Spleen (tissue), 11 donors: ENCODE data around the gene RIC8B. TPM values are rescaled to one million over a fixed set of nuclear protein-coding genes. Genes with fewer than 3 reads are reported as not detected.
A peak's percentile ranks its signal among the peaks of the same experiment; 100 is the strongest.

Experiments used
- DNase-seq: peaks from one replicate; pipeline ENCODE4 v3.0.0-alpha.2; 2020
- H3K27ac ChIP-seq, 8 donors: fragments of 200-600 bp; sonication (generic) in 7 of 8; 1 replicate in 4 of 8; 2 replicates in 4 of 8; pipeline versions ENCODE4 v1.5.0 to v1.8.0; 2016 to 2021; ENCODE audit warnings: inconsistent platforms in 4 of 8, mild to moderate bottlenecking in 4 of 8, moderate library complexity in 1 of 8
- H3K27me3 ChIP-seq, 7 donors: fragments of 200-600 bp; sonication (generic) in 6 of 7; replicated peaks in 1 of 7; 1 replicate in 4 of 7; 2 replicates in 3 of 7; pipeline versions ENCODE4 v1.5.0 to v1.8.0; 2016 to 2021; ENCODE audit warnings: inconsistent platforms in 3 of 7, mild to moderate bottlenecking in 1 of 7
- H3K36me3 ChIP-seq, 6 donors: fragments of 200-600 bp; sonication (generic) in 5 of 6; 1 replicate in 4 of 6; 2 replicates in 2 of 6; pipeline versions ENCODE4 v1.5.0 to v1.8.0; 2016 to 2021; ENCODE audit warnings: inconsistent platforms in 2 of 6
- H3K4me1 ChIP-seq, 6 donors: fragments of 200-600 bp; sonication (generic) in 5 of 6; 1 replicate in 3 of 6; 2 replicates in 3 of 6; pipeline versions ENCODE4 v1.5.0 to v1.8.0; 2016 to 2021; ENCODE audit warnings: inconsistent platforms in 3 of 6
- H3K4me3 ChIP-seq, 8 donors: fragments of 200-600 bp; sonication (generic) in 7 of 8; 1 replicate in 4 of 8; 2 replicates in 4 of 8; pipeline versions ENCODE4 v1.5.0 to v1.8.0; 2016 to 2021; ENCODE audit warnings: inconsistent platforms in 4 of 8, mild to moderate bottlenecking in 4 of 8, moderate library complexity in 2 of 8
- H3K9me3 ChIP-seq, 8 donors: fragments of 200-600 bp; sonication (generic) in 7 of 8; 1 replicate in 4 of 8; 2 replicates in 4 of 8; pipeline versions ENCODE4 v1.5.0 to v1.8.0; 2016 to 2021; ENCODE audit warnings: inconsistent platforms in 4 of 8
- CTCF ChIP-seq, 11 experiments: fragments of 200-600 bp in 7 of 11; fragments of 450-650 bp in 4 of 11; sonication (generic) in 4 of 11; IDR thresholded peaks in 8 of 11; conservative IDR thresholded peaks in 3 of 11; 1 replicate in 7 of 11; 2 replicates in 4 of 11; pipeline versions ENCODE4 v1.4.0 to v1.8.0; 2016 to 2021; ENCODE audit warnings: antibody characterized with exemption in 11 of 11, inconsistent platforms in 4 of 11, mild to moderate bottlenecking in 1 of 11
- POLR2A ChIP-seq, 3 donors: fragments of 450-650 bp; IDR thresholded peaks; one replicate each; pipeline ENCODE4 v1.5.1; 2017; ENCODE audit warnings: antibody characterized with exemption in 3 of 3, mild to moderate bottlenecking in 1 of 3
- POLR2AphosphoS5 ChIP-seq, 3 donors: sonication (generic); formaldehyde crosslinking; IDR thresholded peaks; one replicate each; pipeline ENCODE4 v1.5.1; 2017; ENCODE audit warnings: antibody characterized with exemption in 3 of 3
- WGBS, 5 donors: extraction: QIAGEN DNeasy Blood & Tissue Kit in 3 of 5; methylation state at CpG; one replicate each; pipeline versions ENCODE4 v1.1.5 to v1.1.7; 2013 to 2018; 5-methylcytosine and 5-hydroxymethylcytosine counted together
- intact Hi-C: fragments of 100-400 bp; cut with DNase I; formaldehyde crosslinking; loops from one replicate; pipeline ENCODE4 v1.15.0; 2023; ENCODE audit warnings: low total_unique reads
- polyA plus RNA-seq, 3 donors: library from polyadenylated mRNA; stranded (reverse); fragments of 200-250 nt; gene quantifications; one replicate each; pipeline ENCODE4 v1.2.1, GENCODE V29; 2013
- total RNA-seq, 7 donors: library from RNA; depleted of rRNA in 3 of 7; stranded (reverse); fragments of >200 nt in 3 of 7; fragmentation: NEBNext Ultra II Directional in 4 of 7; extraction: Animal tissue kit (Norgen Biotek cat#: 25700) in 4 of 7; gene quantifications; one replicate each; pipeline versions ENCODE4 v1.1.0 to v1.2.1, GENCODE V29; 2016 to 2021
- donor health status: healthy with polysubstance abuse.
- donor health status: DM: no; HTN: no; CAD: no; lungs with moderate emphysema.
- donor health status: DM: no; HTN: no; CAD: no.
- donor health status: Bipolar disorder and iron deficiency.
- donor health status: healthy.
- donor health status: DM: no; HTN: no; CAD: no.
- donor health status: DM: yes; HTN: yes; CAD: no.

The RIC8B gene
- total and polyA plus RNA-seq, 10 donors = 1.9 to 21.3 (median 14.1) TPM

DNA sequence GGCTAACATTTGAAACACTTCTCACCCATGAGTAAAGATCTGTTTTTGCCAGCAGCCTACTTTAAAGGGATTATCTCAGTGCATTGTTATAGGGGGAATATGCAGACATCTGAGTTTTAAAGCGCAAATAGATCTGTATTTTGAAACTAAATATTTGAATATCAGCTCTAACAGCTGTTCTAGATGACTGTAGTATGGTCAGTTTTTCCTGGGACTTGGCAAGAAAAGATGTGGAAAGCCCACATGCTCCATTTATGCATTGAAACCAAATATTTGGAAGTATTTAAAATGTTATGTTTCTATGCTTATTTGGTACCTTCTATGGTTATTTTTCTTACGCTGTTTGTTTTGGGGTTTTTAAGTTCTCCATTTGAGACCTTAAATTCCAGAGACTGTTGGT lies 41.7 kb downstream of the RIC8B start:
- intact Hi-C loops = no loop called here
- no peak for DNase-seq
- no peaks in the 10 kb centered on the region for H3K9me3 ChIP-seq
- 92 to 99% (median 98%) methylated on average over 2 of the region's 2 CpGs for WGBS, 5 donors
- no peak overlapping the region for H3K4me3 ChIP-seq
- no peak for TF ChIP-seq POLR2AphosphoS5 (IDR thresholded peaks at IDR 0.05)
- no peak for TF ChIP-seq CTCF (IDR thresholded peaks at IDR 0.05 in 8 of 11, conservative IDR thresholded peaks at IDR 0.05 in 3 of 11)
- TF ChIP-seq POLR2A (IDR thresholded peaks at IDR 0.05) = no peak
- no peaks in the 10 kb centered on the region for H3K4me1 ChIP-seq
- no peak overlapping the region for H3K27ac ChIP-seq
- H3K27me3 ChIP-seq = no peaks in the 10 kb centered on the region
- H3K36me3 ChIP-seq = peaks cover 0 to 47% (median 9%) of the 10 kb centered on the region in 6 donors

GRCh38 chr12:106819991-106820390 lies 45.5 kb downstream of the RIC8B start:
- Histone ChIP-seq H3K27ac (no peak overlapping the region), H3K27me3 (no peaks in the 10 kb centered on the region), H3K4me3 (no peak overlapping the region), H3K9me3 (no peaks in the 10 kb centered on the region), H3K4me1 (no peaks in the 10 kb centered on the region), H3K36me3 (peaks cover 0 to 40% (median 3%) of the 10 kb centered on the region in 6 donors)
- no peak for DNase-seq
- no peak for TF ChIP-seq POLR2A (IDR thresholded peaks at IDR 0.05)
- TF ChIP-seq POLR2AphosphoS5 (IDR thresholded peaks at IDR 0.05) = no peak
- no peak for TF ChIP-seq CTCF (IDR thresholded peaks at IDR 0.05 in 8 of 11, conservative IDR thresholded peaks at IDR 0.05 in 3 of 11)
- intact Hi-C loops = no loop called here
- 86 to 100% (median 89%) methylated on average over 1 of the region's 1 CpG for WGBS, 5 donors

DNA sequence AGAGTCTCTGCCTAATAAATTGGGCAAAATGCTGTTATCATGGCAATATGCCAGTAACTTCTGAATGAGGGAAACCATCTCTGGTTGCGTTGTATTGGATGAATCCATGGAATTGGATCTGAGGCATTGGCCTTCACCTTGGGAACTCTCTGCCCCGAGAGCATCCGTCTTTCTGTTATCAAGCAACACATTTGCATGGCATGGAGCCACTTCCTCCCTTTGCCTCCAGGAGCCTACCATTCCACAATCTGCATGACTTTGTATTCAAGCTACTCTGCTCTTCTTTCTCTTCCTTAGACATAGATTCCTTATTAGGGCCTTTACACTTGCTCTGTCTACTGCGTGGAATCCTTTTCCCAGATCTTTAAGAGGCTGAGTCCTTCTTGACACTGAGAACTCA lies 57.2 kb downstream of the RIC8B start:
- Histone ChIP-seq H3K36me3 (peaks cover 0 to 3% (median 0%) of the 10 kb centered on the region in 6 donors), H3K4me1 (peaks cover 0 to 7% (median 0%) of the 10 kb centered on the region in 6 donors), H3K27ac (peak overlapping the region in 2 of 8 donors; percentile 4 to 23), H3K27me3 (no peaks in the 10 kb centered on the region), H3K4me3 (no peak overlapping the region), H3K9me3 (no peaks in the 10 kb centered on the region)
- no peak for TF ChIP-seq POLR2A (IDR thresholded peaks at IDR 0.05)
- TF ChIP-seq CTCF (IDR thresholded peaks at IDR 0.05 in 8 of 11, conservative IDR thresholded peaks at IDR 0.05 in 3 of 11) = no peak
- peak in 1 of 3 donors; percentile 67 for TF ChIP-seq POLR2AphosphoS5 (IDR thresholded peaks at IDR 0.05)
- 72 to 89% (median 80%) methylated on average over 4 of the region's 4 CpGs for WGBS, 5 donors
- DNase-seq = no peak
- intact Hi-C loops = no loop called here

DNA sequence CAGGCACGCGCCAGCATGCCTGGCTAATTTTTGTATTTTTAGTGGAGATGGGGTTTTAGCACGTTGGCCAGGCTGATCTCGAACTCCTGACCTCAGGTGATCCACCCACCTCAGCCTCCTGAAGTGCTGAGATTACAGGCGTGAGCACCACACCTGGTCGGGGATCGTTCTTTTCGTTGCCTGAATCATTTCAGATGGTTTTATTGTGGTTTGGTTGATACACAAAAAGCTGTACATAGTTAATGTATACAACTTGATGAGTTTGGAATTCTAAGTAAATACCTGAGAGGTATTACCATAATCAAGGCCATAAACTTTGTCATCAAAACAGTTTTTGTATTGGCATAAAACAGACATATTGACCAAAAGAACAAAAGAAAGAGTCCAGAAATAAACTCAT lies 63.3 kb downstream of the RIC8B start:
- no peak for DNase-seq
- no peaks in the 10 kb centered on the region for H3K27me3 ChIP-seq

More for the DNA sequence above, 63.3 kb downstream of the RIC8B start:
- H3K9me3 ChIP-seq = no peaks in the 10 kb centered on the region
- peaks cover 0 to 29% (median 14%) of the 10 kb centered on the region in 6 donors for H3K4me1 ChIP-seq
- no peak overlapping the region for H3K4me3 ChIP-seq
- H3K27ac ChIP-seq = no peak overlapping the region
- no peak for TF ChIP-seq POLR2AphosphoS5 (IDR thresholded peaks at IDR 0.05)
- no peak for TF ChIP-seq POLR2A (IDR thresholded peaks at IDR 0.05)
- TF ChIP-seq CTCF (IDR thresholded peaks at IDR 0.05 in 8 of 11, conservative IDR thresholded peaks at IDR 0.05 in 3 of 11) = no peak
- H3K36me3 ChIP-seq = peaks cover 0 to 4% (median 0%) of the 10 kb centered on the region in 6 donors
- WGBS, 5 donors = 95 to 99% (median 97%) methylated on average over 8 of the region's 8 CpGs
- intact Hi-C loops = no loop called here
